ENCODE data around the gene ENPP1. TPM values are rescaled to one million over a fixed set of nuclear protein-coding genes. Genes with fewer than 3 reads are reported as not detected.
A peak's percentile ranks its signal among the peaks of the same experiment; 100 is the strongest.

The ENPP1 gene
- total and polyA plus RNA-seq, 2 experiments from 2014 or later: 34.2 to 53.7 TPM

GRCh38 chr6:131862476-131862875, 54.7 kb downstream of the ENPP1 start:
- peaks cover 59% of the 10 kb centered on the region for H3K4me1 ChIP-seq (ENCODE audit: insufficient read depth)
- H3K36me3 ChIP-seq (ENCODE audit: low read depth): peaks cover 2% of the 10 kb centered on the region; the same call in 1 of the 2 replicates
- no peak overlapping the region for H3K27ac ChIP-seq
- no peaks in the 10 kb centered on the region for H3K79me2 ChIP-seq (ENCODE audit: insufficient read depth)
- no peak overlapping the region for H3K4me2 ChIP-seq (ENCODE audit: unreplicated experiment)
- DNase-seq: no peak
- H3K27me3 ChIP-seq (replicated peaks; ENCODE audit: insufficient read depth): no peaks in the 10 kb centered on the region
- WGBS, 2 experiments (ENCODE audit: low coverage in 1 of 2, low lambda C conversion rate in 2 of 2, missing lambda C conversion rate in 2 of 2): 98% methylated on average over 5 of the region's 5 CpGs
- no peaks in the 10 kb centered on the region for H4K20me1 ChIP-seq (ENCODE audit: insufficient read depth)
- no peaks in the 10 kb centered on the region for H3K9me2 ChIP-seq (ENCODE audit: insufficient read depth)
- H3K9ac ChIP-seq: no peak overlapping the region
- TF ChIP-seq EZH2phosphoT487 (IDR thresholded peaks at IDR 0.05; ENCODE audit: insufficient read depth, low read depth): no peak
- TF ChIP-seq EZH2 (IDR thresholded peaks at IDR 0.05; ENCODE audit: insufficient read depth, poor library complexity, severe bottlenecking): no peak
- no peaks in the 10 kb centered on the region for H3K9me3 ChIP-seq (ENCODE audit: low read depth)
- in situ Hi-C loops (cut with MboI): no loop called here
- H2AFZ ChIP-seq: no peak overlapping the region
- no peak overlapping the region for H3K4me3 ChIP-seq
- peaks cover 67% of the 10 kb centered on the region for H3F3A ChIP-seq (ENCODE audit: insufficient read depth)

- H3K4me1 ChIP-seq (ENCODE audit: insufficient read depth): peaks cover 34% of the 10 kb centered on the region
- TF ChIP-seq EZH2phosphoT487 (IDR thresholded peaks at IDR 0.05; ENCODE audit: insufficient read depth, low read depth): no peak
- TF ChIP-seq EZH2 (IDR thresholded peaks at IDR 0.05; ENCODE audit: insufficient read depth, poor library complexity, severe bottlenecking): no peak
- no peak overlapping the region for H3K4me3 ChIP-seq
- no peak overlapping the region for H3K27ac ChIP-seq
- peaks cover 19% of the 10 kb centered on the region; the same call in 1 of the 2 replicates for H3F3A ChIP-seq (ENCODE audit: insufficient read depth)
- no peaks in the 10 kb centered on the region for H3K27me3 ChIP-seq (replicated peaks; ENCODE audit: insufficient read depth)
- in situ Hi-C loops (cut with MboI): no loop called here
- no peak overlapping the region for H2AFZ ChIP-seq
- WGBS, 2 experiments (ENCODE audit: low coverage in 1 of 2, low lambda C conversion rate in 2 of 2, missing lambda C conversion rate in 2 of 2): 42 to 56% methylated on average over 1 of the region's 1 CpG
- no peak overlapping the region for H3K4me2 ChIP-seq (ENCODE audit: unreplicated experiment)
- DNase-seq: no peak
- H3K9me3 ChIP-seq (ENCODE audit: low read depth): no peaks in the 10 kb centered on the region
- no peaks in the 10 kb centered on the region for H4K20me1 ChIP-seq (ENCODE audit: insufficient read depth)
- no peaks in the 10 kb centered on the region for H3K9me2 ChIP-seq (ENCODE audit: insufficient read depth)
- H3K9ac ChIP-seq: no peak overlapping the region
- H3K36me3 ChIP-seq (ENCODE audit: low read depth): peaks cover 9% of the 10 kb centered on the region
- H3K79me2 ChIP-seq (ENCODE audit: insufficient read depth): no peaks in the 10 kb centered on the region
Observed at GRCh38 chr6:131867744-131868143, 59.9 kb downstream of the ENPP1 start.

GRCh38 chr6:131868836-131869235, 61.0 kb downstream of the ENPP1 start:
- peaks cover 9% of the 10 kb centered on the region; the same call in 1 of the 2 replicates for H3F3A ChIP-seq (ENCODE audit: insufficient read depth)
- WGBS, 2 experiments (ENCODE audit: low coverage in 1 of 2, low lambda C conversion rate in 2 of 2, missing lambda C conversion rate in 2 of 2): 89 to 90% methylated on average over 3 of the region's 3 CpGs
- no peak for TF ChIP-seq EZH2 (IDR thresholded peaks at IDR 0.05; ENCODE audit: insufficient read depth, poor library complexity, severe bottlenecking)
- H3K4me3 ChIP-seq: no peak overlapping the region
- no peak overlapping the region for H3K27ac ChIP-seq
- no peaks in the 10 kb centered on the region for H3K79me2 ChIP-seq (ENCODE audit: insufficient read depth)
- no peaks in the 10 kb centered on the region for H3K9me3 ChIP-seq (ENCODE audit: low read depth)
- H3K4me2 ChIP-seq (ENCODE audit: unreplicated experiment): peak overlapping the region; percentile 19
- in situ Hi-C loops (cut with MboI): no loop called here
- H3K9me2 ChIP-seq (ENCODE audit: insufficient read depth): no peaks in the 10 kb centered on the region
- H2AFZ ChIP-seq: no peak overlapping the region
- no peaks in the 10 kb centered on the region for H3K27me3 ChIP-seq (replicated peaks; ENCODE audit: insufficient read depth)
- H3K36me3 ChIP-seq (ENCODE audit: low read depth): peaks cover 13% of the 10 kb centered on the region
- H4K20me1 ChIP-seq (ENCODE audit: insufficient read depth): no peaks in the 10 kb centered on the region
- peaks cover 28% of the 10 kb centered on the region for H3K4me1 ChIP-seq (ENCODE audit: insufficient read depth)
- no peak for DNase-seq
- no peak overlapping the region for H3K9ac ChIP-seq

GRCh38 chr6:131875647-131876046, 67.8 kb downstream of the ENPP1 start:
- no peak overlapping the region for H3K9ac ChIP-seq
- H3K4me2 ChIP-seq (ENCODE audit: unreplicated experiment): no peak overlapping the region
- H3K27ac ChIP-seq: no peak overlapping the region
- TF ChIP-seq EZH2phosphoT487 (IDR thresholded peaks at IDR 0.05; ENCODE audit: insufficient read depth, low read depth) (no peak), EZH2 (IDR thresholded peaks at IDR 0.05; ENCODE audit: insufficient read depth, poor library complexity, severe bottlenecking) (no peak)
- no peaks in the 10 kb centered on the region for H3K79me2 ChIP-seq (ENCODE audit: insufficient read depth)
- H3K36me3 ChIP-seq (ENCODE audit: low read depth): peaks cover 39% of the 10 kb centered on the region; the same call in 1 of the 2 replicates
- 74 to 80% methylated on average over 1 of the region's 1 CpG for WGBS, 2 experiments (ENCODE audit: low coverage in 1 of 2, low lambda C conversion rate in 2 of 2, missing lambda C conversion rate in 2 of 2)
- in situ Hi-C loops (cut with MboI): no loop called here
- H3K4me1 ChIP-seq (ENCODE audit: insufficient read depth): peaks cover 7% of the 10 kb centered on the region; the same call in 1 of the 2 replicates
- H3K4me3 ChIP-seq: no peak overlapping the region
- H3K9me3 ChIP-seq (ENCODE audit: low read depth): no peaks in the 10 kb centered on the region
- no peaks in the 10 kb centered on the region for H4K20me1 ChIP-seq (ENCODE audit: insufficient read depth)
- H2AFZ ChIP-seq: no peak overlapping the region
- DNase-seq: no peak
- H3F3A ChIP-seq (ENCODE audit: insufficient read depth): no peaks in the 10 kb centered on the region; the same call in 1 of the 2 replicates
- no peaks in the 10 kb centered on the region for H3K9me2 ChIP-seq (ENCODE audit: insufficient read depth)
- H3K27me3 ChIP-seq (replicated peaks; ENCODE audit: insufficient read depth): no peaks in the 10 kb centered on the region

GRCh38 chr6:131876545-131876944, 68.7 kb downstream of the ENPP1 start:
- Histone ChIP-seq H3K79me2 (ENCODE audit: insufficient read depth) (no peaks in the 10 kb centered on the region), H3F3A (ENCODE audit: insufficient read depth) (no peaks in the 10 kb centered on the region; the same call in 1 of the 2 replicates), H3K9me3 (ENCODE audit: low read depth) (no peaks in the 10 kb centered on the region), H3K36me3 (ENCODE audit: low read depth) (peaks cover 39% of the 10 kb centered on the region; the same call in 1 of the 2 replicates), H3K4me3 (no peak overlapping the region), H3K9me2 (ENCODE audit: insufficient read depth) (no peaks in the 10 kb centered on the region), H3K9ac (no peak overlapping the region), H3K4me2 (ENCODE audit: unreplicated experiment) (no peak overlapping the region), H3K27ac (no peak overlapping the region), H2AFZ (no peak overlapping the region), H3K27me3 (replicated peaks; ENCODE audit: insufficient read depth) (no peaks in the 10 kb centered on the region), H4K20me1 (ENCODE audit: insufficient read depth) (no peaks in the 10 kb centered on the region), H3K4me1 (ENCODE audit: insufficient read depth) (peaks cover 7% of the 10 kb centered on the region; the same call in 1 of the 2 replicates)
- in situ Hi-C loops (cut with MboI): no loop called here
- DNase-seq: no peak
- TF ChIP-seq EZH2phosphoT487 (IDR thresholded peaks at IDR 0.05; ENCODE audit: insufficient read depth, low read depth): no peak
- no peak for TF ChIP-seq EZH2 (IDR thresholded peaks at IDR 0.05; ENCODE audit: insufficient read depth, poor library complexity, severe bottlenecking)
